T1000 (cell line): ENCODE results near the gene ASB18.
"Not testable (repeated sequence)": the region's sequence is repeated elsewhere in the genome, so short reads cannot be mapped to it uniquely, and the experiment has no call there.

Experiments
- DNase-seq: peaks from one replicate; lab custom pipeline; 2025; ENCODE audit warnings: mixed read lengths; lab: John Stamatoyannopoulos, UW

The ASB18 gene

GRCh38 chr2:236286873-236287545, 22.8 kb upstream of the ASB18 start:
- peak; percentile 55 for DNase-seq

GRCh38 chr2:236284208-236284607, 20.0 kb upstream of the ASB18 start:
- no peak for DNase-seq

- DNase-seq: no peak
Observed at GRCh38 chr2:236282406-236282805, 18.2 kb upstream of the ASB18 start.

- DNase-seq: no peak
Observed at GRCh38 chr2:236281423-236281822, 17.2 kb upstream of the ASB18 start.

GRCh38 chr2:236273126-236273525, 8.9 kb upstream of the ASB18 start:
- DNase-seq: no peak

GRCh38 chr2:236271851-236272250, 7.6 kb upstream of the ASB18 start:
- DNase-seq: no peak

GRCh38 chr2:236269876-236270275, 5.7 kb upstream of the ASB18 start:
- not testable (repeated sequence) for DNase-seq

GRCh38 chr2:236265675-236266074, 1.5 kb upstream of the ASB18 start:
- no peak for DNase-seq

- DNase-seq: no peak
Observed at GRCh38 chr2:236262238-236262637, 2.0 kb downstream of the ASB18 start.

GRCh38 chr2:236261452-236261851, 2.8 kb downstream of the ASB18 start:
- no peak for DNase-seq

- DNase-seq: no peak
Observed at GRCh38 chr2:236259371-236259770, 4.8 kb downstream of the ASB18 start.

GRCh38 chr2:236257575-236257974, 6.6 kb downstream of the ASB18 start:
- DNase-seq: no peak

GRCh38 chr2:236257136-236257535, 7.1 kb downstream of the ASB18 start:
- no peak for DNase-seq

- no peak for DNase-seq
Observed at GRCh38 chr2:236256366-236256985, 7.7 kb downstream of the ASB18 start.

GRCh38 chr2:236254674-236255073, 9.5 kb downstream of the ASB18 start:
- no peak for DNase-seq

- no peak for DNase-seq
Observed at GRCh38 chr2:236254001-236254400, 10.2 kb downstream of the ASB18 start.

- no peak for DNase-seq
Observed at GRCh38 chr2:236252602-236253001, 11.6 kb downstream of the ASB18 start.

GRCh38 chr2:236250909-236251579, 13.2 kb downstream of the ASB18 start:
- DNase-seq: no peak

- DNase-seq: no peak
Observed at GRCh38 chr2:236250286-236250685, 13.9 kb downstream of the ASB18 start.

GRCh38 chr2:236249066-236249465, 15.1 kb downstream of the ASB18 start:
- no peak for DNase-seq

- no peak for DNase-seq
Observed at GRCh38 chr2:236246711-236247246, 17.4 kb downstream of the ASB18 start.

- no peak for DNase-seq
Observed at GRCh38 chr2:236244256-236244655, 19.9 kb downstream of the ASB18 start.

GRCh38 chr2:236242057-236242495, 22.1 kb downstream of the ASB18 start:
- no peak for DNase-seq
